ENCODE measurements around the gene ELF1.

The ELF1 gene

DNA sequence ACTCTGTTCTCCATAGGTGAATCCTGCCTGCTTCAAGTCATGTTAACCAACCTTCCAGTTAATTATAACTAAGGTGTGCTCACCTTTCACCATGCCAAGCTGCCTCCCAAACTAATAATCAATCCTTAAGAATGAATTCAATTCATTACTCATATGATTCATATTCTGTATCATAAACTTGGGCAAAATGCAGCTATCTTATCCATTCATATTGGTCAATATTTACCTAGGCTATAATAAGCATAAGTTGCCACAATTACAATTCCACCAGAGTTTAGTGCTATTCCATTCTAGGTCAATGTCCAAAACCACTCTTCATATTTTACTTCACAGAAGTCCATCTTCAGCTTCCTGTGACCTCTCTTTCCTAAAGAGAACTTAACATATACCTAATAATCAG lies 13.4 kb downstream of the ELF1 start:
- DNase-seq: no peak

DNA sequence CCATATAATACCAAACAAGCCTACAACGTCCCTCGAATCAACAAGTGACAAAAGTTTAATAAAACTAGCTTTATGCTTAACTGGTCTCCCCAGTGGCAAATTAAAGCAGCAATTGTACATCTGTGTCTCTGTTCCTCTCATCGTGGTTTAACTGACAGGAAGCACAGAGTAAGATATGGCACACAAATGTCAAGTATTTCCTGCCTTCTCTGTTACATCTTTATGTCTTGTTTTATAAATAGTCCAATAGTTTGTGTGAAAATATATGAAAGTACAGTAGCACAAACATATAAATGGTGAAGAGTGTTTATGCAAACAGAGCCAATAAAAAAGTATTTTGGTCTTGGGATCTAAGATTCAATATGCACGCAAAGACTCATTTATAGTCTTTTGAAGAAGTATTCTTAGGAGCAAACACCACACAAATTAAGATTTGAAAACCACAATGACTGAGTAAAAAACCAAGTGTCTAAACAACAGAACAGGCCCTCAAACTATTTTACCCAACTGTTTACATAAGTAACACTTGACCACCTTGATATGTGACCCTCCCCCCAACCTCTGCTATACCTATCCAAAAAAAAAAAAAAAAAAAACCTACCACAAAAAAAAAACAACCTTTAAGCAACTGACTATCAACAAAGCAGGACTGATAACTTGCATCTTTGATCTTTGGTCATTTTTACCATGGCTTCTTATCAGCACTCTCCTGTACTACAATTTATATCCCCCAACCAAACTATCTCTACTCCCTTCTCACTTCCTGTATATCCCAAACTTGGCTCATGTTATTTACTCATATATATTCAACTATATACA lies 14.0 kb downstream of the ELF1 start:
- DNase-seq: no peak

DNA sequence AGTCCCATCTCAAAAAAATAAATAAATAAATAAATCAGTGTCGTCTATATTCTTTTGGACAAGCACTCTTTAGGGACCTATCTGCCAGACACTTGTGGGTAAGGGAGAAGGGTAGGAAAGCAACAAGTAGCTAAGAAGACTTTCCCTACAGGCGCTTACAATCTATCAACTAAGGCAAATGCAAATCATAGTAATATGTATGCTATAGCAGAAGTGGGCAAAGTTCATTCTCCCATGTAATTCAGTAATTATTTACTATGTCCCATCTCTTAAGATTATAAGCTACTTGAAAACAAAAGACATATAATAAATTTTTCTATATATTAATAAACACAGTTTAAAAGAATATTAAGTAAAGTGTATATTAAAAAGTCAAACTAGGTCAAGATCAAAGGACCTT lies 16.5 kb downstream of the ELF1 start:
- no peak for DNase-seq

DNA sequence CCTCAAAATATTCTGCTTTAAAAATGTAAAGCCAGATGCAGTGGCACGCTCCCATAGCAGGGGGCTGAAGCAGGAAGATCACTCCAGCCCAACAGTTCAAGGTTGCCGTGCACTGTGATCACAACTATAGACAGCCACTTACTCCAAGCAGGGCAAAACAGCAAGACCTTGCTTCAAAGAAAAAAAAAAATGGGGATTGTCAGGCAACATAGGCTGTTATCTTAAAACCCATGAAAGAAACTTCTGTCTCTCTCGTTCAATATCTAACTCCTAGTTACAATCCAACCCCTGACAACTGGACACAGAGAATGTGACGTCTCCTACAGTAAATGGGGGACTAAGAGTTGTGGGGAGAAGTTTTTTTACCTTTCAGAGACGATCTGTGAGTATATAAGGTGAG lies 17.4 kb downstream of the ELF1 start:
- no peak for DNase-seq

- no peak for DNase-seq
Observed at GRCh38 chr13:40999416-40999815, 19.7 kb downstream of the ELF1 start.

- DNase-seq: no peak
Observed at GRCh38 chr13:40996426-40997092, 22.6 kb downstream of the ELF1 start.

DNA sequence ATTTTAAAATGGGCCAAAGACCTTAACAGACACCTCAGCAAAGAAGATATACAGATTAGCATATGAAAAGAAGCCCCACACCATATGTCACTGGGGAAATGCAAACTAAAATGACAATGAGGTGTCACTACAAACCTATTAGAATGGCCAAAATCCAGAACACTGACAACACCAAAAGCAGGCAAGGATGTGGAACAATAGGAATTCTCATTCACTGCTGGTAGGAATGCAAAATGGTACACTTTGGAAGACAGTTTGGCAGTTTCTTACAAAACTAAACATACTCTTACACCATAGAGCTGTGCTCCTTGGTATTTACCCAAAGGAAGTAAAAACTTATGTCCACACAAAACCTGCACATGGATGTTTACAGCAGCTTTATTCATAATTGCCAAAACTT lies 23.1 kb downstream of the ELF1 start:
- DNase-seq: no peak

GRCh38 chr13:40994581-40995230 lies 24.4 kb downstream of the ELF1 start:
- DNase-seq: no peak

GRCh38 chr13:40993987-40994386 lies 25.1 kb downstream of the ELF1 start:
- no peak for DNase-seq

DNA sequence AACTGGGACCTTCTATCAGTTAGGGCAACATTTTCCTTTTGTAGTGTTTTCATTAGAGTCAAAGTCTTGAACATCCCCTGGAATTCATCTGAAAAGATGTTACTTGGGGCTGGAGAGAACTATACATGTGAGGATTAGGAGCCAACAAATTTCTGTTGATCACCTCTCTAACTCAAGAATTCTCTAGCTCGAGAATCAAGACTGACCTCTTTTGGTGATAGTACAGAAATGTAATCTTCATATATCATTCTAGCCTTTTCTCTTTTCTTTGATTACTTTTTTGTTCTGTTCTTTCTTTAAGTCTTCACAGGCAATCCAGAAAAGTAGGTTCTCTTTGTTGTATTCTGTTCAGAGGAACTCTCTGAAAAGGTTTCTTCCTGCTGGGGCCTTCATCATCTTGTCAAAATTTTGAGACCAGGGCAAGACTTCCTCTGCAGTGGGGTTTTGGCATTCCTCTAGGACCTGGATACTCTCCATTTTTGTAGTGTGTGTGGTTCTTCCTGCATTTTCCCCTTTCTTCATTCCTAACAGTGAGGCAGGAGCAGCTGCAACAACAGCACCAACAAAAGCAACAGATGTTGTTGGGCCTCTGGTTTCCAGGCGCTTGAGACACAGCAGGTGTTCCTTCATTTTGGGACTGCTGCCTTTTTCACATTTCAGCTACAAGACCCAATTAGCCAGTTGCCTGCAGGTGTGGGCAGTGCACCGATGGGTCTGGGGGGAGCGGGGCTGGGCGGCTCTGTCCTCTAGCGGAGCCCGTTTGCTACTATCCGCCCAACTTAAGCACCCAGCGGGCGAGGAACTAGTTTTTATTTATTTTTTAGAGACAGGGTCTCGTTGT lies 26.2 kb downstream of the ELF1 start:
- DNase-seq: no peak

DNA sequence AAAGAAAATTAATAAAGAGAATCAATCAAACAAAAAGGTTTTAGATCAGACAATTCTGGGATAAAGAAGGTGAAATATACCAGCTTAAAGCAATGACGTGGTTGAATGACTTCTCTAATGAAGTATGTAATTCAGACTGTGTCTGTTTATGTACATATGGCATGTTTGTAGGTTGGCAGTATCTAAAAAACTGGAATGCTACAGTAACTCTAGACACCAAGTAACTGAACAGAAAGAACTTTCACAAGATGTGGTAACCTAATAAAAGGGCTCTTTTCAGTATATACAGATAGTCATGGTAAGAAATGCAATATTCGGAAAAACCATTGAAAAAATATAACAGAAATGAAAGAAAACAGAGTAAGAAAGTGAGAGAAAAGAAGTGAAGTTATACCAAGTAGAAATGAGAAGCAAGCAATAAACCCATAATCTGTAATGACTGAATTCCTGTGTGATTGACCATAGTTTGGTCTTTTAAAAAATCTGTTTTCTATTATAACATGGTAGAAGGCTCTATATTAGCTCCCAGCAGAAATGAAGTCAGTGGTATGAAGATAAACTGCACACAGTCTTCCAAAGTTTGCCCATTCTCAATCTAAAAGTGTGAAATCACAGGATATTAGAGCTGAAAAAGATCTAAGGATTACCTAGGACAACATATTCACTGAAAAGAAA lies 31.4 kb downstream of the ELF1 start:
- no peak for DNase-seq

DNA sequence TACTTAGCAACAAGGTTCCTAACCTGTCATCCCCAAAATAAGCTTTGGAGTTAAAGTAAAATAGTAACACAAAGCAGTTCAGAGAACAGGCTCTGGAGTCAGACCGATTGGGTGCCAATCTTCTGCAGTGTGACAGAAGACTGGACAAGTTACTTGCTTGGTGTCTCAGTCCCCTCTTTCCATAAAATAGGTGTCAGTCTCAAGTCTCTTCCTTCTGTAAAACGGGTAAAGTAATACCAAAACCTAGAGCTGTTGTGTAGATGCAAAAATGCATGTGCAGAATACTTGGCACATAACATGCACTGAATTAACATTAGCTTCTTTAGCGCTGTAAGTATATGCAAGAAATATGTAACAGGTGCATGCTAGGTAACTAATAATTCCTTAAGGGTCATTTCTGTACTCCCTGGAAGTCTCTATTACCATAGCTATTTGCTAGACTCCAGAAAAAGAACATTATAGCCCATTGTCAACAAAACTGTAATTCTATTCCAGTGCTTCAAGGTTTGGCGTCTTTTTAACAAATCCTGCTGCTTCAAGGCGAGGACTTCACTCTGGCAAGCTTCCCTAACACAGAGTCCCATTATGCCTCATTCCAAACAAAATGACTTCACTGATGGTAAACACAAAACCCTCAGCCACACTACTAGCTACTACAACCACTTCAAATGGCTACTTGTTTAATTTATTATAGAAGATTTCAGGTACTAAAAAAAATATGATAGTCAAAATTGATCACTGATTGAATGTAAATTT lies 32.8 kb downstream of the ELF1 start:
- no peak for DNase-seq

DNA sequence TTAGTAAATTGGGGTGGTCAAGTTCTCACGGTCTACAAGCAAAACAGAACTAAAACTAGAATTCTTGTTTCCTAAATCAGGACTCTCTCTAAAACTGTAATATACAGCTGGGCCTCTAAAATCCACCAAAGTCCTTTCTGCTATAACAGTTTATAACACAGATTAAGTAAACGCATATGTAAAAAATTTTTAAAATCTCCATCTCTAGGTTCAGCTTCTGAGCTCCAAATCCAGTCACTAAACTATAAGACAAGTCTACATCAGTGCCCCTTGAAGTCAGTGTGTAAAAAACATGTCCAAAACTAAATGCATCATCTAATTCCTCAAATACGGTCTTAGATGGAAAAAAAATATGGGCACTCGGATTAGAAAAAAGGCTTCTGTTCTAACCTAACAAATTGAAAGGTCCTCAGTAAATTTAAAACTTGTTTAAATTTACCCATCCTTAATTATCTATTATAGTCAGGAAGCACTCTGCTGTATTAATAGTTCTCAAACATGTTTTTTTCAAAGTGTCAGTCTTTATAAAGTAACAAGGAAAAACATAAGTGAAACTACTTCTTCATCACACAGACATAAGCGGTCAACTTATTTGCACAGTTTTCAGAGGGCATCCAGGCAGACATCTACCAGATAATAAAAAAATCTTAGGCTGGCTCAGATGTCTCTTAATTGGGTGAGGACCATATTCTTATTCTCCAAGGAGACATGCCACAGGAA lies 33.6 kb downstream of the ELF1 start:
- DNase-seq: no peak

- no peak for DNase-seq
Observed at GRCh38 chr13:40984668-40985366, 34.3 kb downstream of the ELF1 start.

DNA sequence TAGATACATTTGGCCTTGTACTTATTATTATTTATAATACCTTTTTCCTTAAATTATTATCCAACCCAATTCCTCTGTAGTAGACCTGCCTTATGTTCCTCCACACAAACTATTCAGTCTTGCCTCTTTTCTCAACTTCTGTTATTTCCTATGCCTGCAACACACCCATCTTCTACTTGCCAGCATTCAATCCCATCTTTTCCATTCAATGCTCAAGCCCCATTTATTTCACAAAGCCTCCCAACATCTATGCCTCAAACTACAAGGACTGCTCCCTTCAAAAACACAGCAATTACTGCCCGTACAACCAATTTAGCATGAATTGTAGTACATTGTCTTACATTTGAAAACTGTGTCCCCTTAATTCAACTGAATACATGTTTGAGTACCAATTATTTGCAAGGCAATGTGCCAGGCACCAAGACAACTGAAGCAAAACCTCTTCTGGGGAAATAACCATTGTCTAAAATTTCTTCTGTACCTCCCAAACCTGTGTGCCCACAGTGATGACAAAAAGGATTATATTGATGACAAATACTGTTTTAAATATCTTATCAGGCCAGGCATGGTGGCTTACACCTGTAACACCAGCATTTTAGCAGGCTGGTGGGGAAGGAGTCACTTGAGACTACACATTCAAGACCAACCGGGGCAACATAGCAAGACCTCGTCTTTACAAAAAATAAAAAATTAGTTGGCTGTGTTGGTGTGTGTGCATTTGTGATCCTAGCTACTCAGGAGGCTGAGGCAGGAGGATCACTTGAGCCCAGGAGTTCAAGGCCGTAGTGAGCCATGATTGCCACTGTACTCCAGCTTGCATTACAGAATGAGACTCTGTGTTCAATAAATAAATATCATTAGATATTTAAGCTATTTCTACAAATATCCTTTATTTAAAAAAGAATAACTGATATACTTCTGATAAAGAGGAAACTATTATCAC lies 35.1 kb downstream of the ELF1 start:
- no peak for DNase-seq

GRCh38 chr13:40983259-40983658 lies 35.9 kb downstream of the ELF1 start:
- DNase-seq: no peak

GRCh38 chr13:40982772-40983171 lies 36.3 kb downstream of the ELF1 start:
- no peak for DNase-seq

DNA sequence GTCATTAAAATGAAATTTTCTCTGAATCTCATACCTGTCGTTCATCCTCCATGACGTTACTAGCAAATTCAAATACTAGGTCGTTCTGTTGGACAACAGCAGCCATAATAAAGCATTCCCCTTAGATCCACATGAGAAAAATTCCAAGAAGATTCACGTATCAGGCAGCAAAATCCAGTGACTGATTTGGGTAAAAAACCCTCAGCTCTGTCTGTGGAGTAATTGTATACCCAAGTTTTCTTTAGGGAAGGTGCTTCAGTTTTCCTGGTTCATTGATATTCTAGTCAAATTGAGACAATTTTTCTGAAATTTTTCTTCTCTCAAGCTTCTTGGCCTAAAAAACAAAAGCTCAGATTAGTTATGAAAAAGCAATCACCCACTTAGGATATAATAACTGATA lies 37.2 kb downstream of the ELF1 start:
- no peak for DNase-seq

- DNase-seq: no peak
Observed at GRCh38 chr13:40981361-40981760, 37.8 kb downstream of the ELF1 start.
